NT2/D1 (cell line): ENCODE data around the gene DMTF1.
A peak's percentile ranks its signal among the peaks of the same experiment; 100 is the strongest.

ENCODE experiments used
- DNase-seq: peaks from one replicate; pipeline ENCODE4 v3.0.0-alpha.2; 2011; ENCODE audit warnings: low read depth, low spot score
- H3K27me3 ChIP-seq: 2 replicates; pipeline ENCODE4 v1.6.0; 2011; ENCODE audit warnings: mild to moderate bottlenecking; ENCODE audit not compliant: insufficient read length, insufficient read depth
- H3K36me3 ChIP-seq: 2 replicates; pipeline ENCODE4 v1.6.1; 2011; ENCODE audit warnings: mild to moderate bottlenecking, low read length, mixed read lengths; ENCODE audit not compliant: insufficient read depth, insufficient read length
- H3K4me1 ChIP-seq: 2 replicates; pipeline ENCODE4 v1.5.1; 2011; ENCODE audit not compliant: insufficient read depth, insufficient read length
- H3K4me3 ChIP-seq: 2 replicates; pipeline ENCODE4 v1.5.1; 2011; ENCODE audit warnings: low read depth; ENCODE audit not compliant: insufficient read length
- H3K9ac ChIP-seq: 2 replicates; pipeline ENCODE4 v1.6.0; 2011; ENCODE audit warnings: low read depth; ENCODE audit not compliant: insufficient read length
- H3K9me3 ChIP-seq: 2 replicates; pipeline ENCODE4 v1.5.1; 2011; ENCODE audit warnings: mild to moderate bottlenecking, low read length; ENCODE audit not compliant: insufficient read depth
- SUZ12 ChIP-seq: IDR thresholded peaks from 2 replicates; pipeline ENCODE4 v1.6.1; 2011; ENCODE audit not compliant: insufficient read length, insufficient read depth; ENCODE audit errors: extremely low read depth
- YY1 ChIP-seq: IDR thresholded peaks from 2 replicates; pipeline ENCODE4 v1.6.1; 2011; ENCODE audit not compliant: insufficient read length, insufficient read depth
- ZNF274 ChIP-seq: IDR thresholded peaks from 2 replicates; pipeline ENCODE4 v1.6.1; 2011; ENCODE audit warnings: mild to moderate bottlenecking, low read depth, low read length

The DMTF1 gene, protein sequence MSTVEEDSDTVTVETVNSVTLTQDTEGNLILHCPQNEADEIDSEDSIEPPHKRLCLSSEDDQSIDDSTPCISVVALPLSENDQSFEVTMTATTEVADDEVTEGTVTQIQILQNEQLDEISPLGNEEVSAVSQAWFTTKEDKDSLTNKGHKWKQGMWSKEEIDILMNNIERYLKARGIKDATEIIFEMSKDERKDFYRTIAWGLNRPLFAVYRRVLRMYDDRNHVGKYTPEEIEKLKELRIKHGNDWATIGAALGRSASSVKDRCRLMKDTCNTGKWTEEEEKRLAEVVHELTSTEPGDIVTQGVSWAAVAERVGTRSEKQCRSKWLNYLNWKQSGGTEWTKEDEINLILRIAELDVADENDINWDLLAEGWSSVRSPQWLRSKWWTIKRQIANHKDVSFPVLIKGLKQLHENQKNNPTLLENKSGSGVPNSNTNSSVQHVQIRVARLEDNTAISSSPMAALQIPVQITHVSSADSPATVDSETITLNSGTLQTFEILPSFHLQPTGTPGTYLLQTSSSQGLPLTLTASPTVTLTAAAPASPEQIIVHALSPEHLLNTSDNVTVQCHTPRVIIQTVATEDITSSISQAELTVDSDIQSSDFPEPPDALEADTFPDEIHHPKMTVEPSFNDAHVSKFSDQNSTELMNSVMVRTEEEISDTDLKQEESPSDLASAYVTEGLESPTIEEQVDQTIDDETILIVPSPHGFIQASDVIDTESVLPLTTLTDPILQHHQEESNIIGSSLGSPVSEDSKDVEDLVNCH

DNA sequence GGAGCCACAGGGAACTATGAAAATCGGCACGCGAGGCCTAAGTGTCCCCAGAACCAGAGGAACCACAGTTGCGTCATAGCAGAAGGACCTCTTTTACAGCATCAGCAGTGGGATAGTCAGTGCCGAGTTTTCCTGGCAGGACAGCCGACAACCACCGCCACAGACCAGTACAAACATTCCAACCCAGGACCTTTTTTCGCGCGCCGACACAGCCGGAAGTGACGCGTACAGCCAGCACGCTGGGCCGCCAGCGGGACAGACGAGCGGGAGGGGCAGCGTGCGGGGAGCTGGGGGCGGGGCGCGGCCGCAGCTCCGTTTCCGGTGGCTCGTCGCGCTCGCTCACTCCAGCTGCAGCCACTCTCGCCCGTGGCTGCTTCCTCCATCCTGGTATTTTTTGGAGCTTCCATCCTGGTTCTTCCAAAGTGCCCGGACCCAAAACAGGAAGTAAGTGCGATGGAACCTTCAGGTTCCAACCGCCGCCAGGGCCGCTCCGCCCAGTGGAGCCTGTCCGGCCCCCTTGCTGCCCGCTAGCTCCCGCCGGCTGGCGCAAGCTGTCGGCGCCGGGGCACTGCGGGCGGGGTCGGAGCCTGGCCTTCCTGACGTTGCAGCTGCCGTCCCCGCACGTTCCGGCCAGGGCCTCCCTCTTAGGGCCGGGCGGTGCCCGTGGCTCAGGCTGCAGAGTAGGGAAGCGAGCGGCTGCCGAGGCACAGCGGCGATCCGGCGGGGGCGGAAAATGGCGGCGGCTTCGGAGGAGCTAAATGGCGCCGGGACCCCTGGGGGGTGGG is at the start of gene DMTF1:
TSS of gene DMTF1 (plus strand) at position 342 of the 785 bp plus-strand sequence. CDS start 12,489 bp downstream, outside the sequence.
- Histone ChIP-seq H3K36me3 (peaks cover 19% of the 10 kb centered on the region), H3K9me3 (no peaks in the 10 kb centered on the region), H3K4me1 (no peaks in the 10 kb centered on the region), H3K9ac (peak within 1 kb of the TSS; percentile 99), H3K4me3 (peak within 1 kb of the TSS; percentile 93), H3K27me3 (no peaks in the 10 kb centered on the region)
- TF ChIP-seq ZNF274 (no peak), YY1 (peak; percentile 74), SUZ12 (no peak)
- DNase-seq = peak; percentile 93

DNA sequence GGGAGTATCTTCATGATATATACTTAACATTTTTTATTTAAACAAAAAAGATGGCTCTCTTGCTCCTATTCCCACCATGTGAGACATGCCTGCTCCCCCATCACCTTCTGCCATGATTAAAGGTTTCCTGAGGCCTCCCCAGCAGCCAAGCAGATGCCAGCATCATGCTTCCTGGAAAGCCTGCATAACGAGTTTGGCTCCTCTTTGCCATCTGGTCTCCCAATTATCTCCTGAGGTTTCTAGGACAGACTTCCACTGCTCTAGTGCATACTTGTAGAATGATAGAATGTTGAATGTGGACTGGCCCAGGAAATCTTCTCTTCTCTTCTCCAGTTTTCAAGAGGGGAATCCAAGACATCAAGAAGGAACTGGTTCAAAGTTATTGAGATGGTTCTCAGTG is 46.9 kb upstream of the DMTF1 start:
- no peak overlapping the region for H3K4me3 ChIP-seq
- no peaks in the 10 kb centered on the region for H3K9me3 ChIP-seq
- H3K4me1 ChIP-seq = no peaks in the 10 kb centered on the region
- TF ChIP-seq ZNF274 (no peak), SUZ12 (no peak), YY1 (no peak)
- H3K36me3 ChIP-seq = no peaks in the 10 kb centered on the region
- no peaks in the 10 kb centered on the region for H3K27me3 ChIP-seq
- no peak overlapping the region for H3K9ac ChIP-seq
- no peak for DNase-seq

DNA sequence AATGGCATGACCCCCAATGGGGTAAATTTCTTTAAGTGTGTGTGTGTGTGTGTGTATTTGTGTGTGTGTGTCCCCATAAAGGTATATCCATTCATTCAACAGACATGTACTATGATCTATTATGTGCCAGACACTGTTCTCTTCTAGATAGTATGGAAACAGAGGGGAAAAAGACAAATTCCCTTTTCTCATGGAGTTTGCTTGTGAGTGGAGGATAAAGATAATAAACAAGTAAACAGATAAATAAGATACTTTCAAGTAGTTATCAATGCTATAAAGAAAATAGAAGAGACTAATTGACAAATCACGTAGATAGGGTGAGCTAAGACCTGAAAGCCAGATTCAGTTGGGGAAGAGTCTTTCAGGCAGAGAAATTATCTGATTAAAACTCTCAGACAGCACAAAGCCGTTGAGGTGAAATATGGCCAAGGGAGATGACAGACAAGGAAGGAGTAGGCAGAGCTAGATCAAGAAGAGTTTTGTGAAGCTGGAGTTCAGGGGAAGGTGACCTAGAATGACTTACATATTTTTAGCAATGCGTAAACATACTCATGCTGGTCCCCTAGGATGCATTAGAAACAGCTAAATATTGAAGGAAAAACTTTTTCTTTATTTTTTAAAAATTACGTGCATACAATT is 45.2 kb upstream of the DMTF1 start:
- no peaks in the 10 kb centered on the region for H3K9me3 ChIP-seq
- H3K4me1 ChIP-seq = no peaks in the 10 kb centered on the region
- DNase-seq = no peak
- H3K9ac ChIP-seq = no peak overlapping the region
- TF ChIP-seq YY1 (no peak), SUZ12 (no peak), ZNF274 (no peak)
- no peak overlapping the region for H3K4me3 ChIP-seq
- H3K27me3 ChIP-seq = no peaks in the 10 kb centered on the region
- H3K36me3 ChIP-seq = no peaks in the 10 kb centered on the region

GRCh38 chr7:87107949-87108776 is 44.1 kb upstream of the DMTF1 start:
- Histone ChIP-seq H3K9me3 (no peaks in the 10 kb centered on the region; the same call in 1 of the 2 replicates), H3K36me3 (no peaks in the 10 kb centered on the region), H3K27me3 (no peaks in the 10 kb centered on the region), H3K4me1 (no peaks in the 10 kb centered on the region), H3K4me3 (no peak overlapping the region), H3K9ac (no peak overlapping the region)
- DNase-seq = no peak
- no peak for TF ChIP-seq ZNF274
- TF ChIP-seq SUZ12 = no peak
- no peak for TF ChIP-seq YY1

DNA sequence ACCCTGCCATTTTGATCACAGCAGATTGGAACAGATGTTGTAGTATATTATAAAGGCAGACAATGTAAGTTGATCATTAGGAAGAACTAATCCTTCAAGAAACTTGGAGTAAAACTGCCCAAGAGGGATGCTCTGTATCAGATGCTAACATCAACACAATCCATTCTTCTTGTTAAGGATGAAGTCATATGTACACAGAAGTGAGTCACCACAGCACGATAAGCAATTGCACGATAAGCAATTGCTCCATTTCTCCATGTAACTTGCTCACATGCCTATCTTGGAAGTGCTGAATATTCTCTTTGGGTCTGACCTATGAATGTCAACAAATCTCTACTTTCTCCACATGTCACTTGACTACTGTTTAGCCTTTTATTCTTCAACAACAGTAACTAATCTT is 41.5 kb upstream of the DMTF1 start:
- no peak for DNase-seq
- no peaks in the 10 kb centered on the region for H3K4me1 ChIP-seq
- H3K36me3 ChIP-seq = no peaks in the 10 kb centered on the region
- H3K4me3 ChIP-seq = no peak overlapping the region
- H3K27me3 ChIP-seq = no peaks in the 10 kb centered on the region
- TF ChIP-seq YY1 = no peak
- no peak for TF ChIP-seq SUZ12
- no peak for TF ChIP-seq ZNF274
- H3K9me3 ChIP-seq = no peaks in the 10 kb centered on the region; the same call in 1 of the 2 replicates
- H3K9ac ChIP-seq = no peak overlapping the region

DNA sequence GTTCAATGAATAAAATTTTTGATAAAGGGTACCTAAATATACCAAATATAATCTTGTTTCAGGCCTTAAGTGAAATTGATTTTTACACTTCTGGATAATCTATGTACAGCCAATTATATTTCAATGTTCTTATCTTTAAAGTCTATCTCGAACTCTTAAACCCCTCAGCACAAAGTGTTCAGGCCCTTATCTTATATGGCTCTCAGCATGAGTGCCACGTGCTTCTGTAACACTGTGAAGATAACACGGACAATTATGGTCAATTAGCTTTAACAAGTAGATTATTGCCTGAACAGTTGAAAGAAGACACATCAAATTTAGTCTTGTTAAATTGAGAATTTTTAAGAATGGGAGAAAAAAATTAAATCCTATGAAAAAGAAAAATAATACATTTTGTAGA is 40.4 kb upstream of the DMTF1 start:
- H3K9ac ChIP-seq = no peak overlapping the region

More for the DNA sequence above, 40.4 kb upstream of the DMTF1 start:
- TF ChIP-seq ZNF274 (no peak), SUZ12 (no peak), YY1 (no peak)
- no peaks in the 10 kb centered on the region for H3K4me1 ChIP-seq
- no peaks in the 10 kb centered on the region for H3K36me3 ChIP-seq
- no peak overlapping the region for H3K4me3 ChIP-seq
- no peaks in the 10 kb centered on the region; the same call in 1 of the 2 replicates for H3K9me3 ChIP-seq
- no peaks in the 10 kb centered on the region for H3K27me3 ChIP-seq
- DNase-seq = no peak
